H1 (cell line): ENCODE results near the gene MEN1. TPM values are rescaled to one million over a fixed set of nuclear protein-coding genes. Genes with fewer than 3 reads are reported as not detected.

Experiments
- CTCF ChIA-PET: fragments of 300-600 bp; sonication (Branson Sonifier 250); formaldehyde crosslinking; loops from one replicate; lab custom pipeline; 2021; ENCODE audit not compliant: partially characterized antibody; lab: Charles Lee
- POLR2A ChIA-PET: fragments of 300-600 bp; sonication (Branson Sonifier 250); formaldehyde crosslinking; loops from one replicate; lab custom pipeline; 2021; ENCODE audit warnings: inconsistent platforms; ENCODE audit not compliant: partially characterized antibody; lab: Charles Lee
- DNase-seq, 2 experiments: peaks; one replicate each; pipeline versions ENCODE4 v3.0.0 to v3.0.0-alpha.2; 2010 to 2022; ENCODE audit warnings: low spot score in 2 of 2, low read depth in 1 of 2, mixed read lengths in 1 of 2
- FAIRE-seq: peaks from 2 replicates; lab custom pipeline; 2011; peaks lifted over from hg19 to GRCh38; lab: Jason Lieb, UNC
- H2AFZ ChIP-seq: 2 replicates; pipeline ENCODE4 v1.8.1; 2012; ENCODE audit warnings: low read length, inconsistent platforms
- H2AK5ac ChIP-seq: 2 replicates; pipeline ENCODE4 v1.6.1; 2013; ENCODE audit warnings: low read depth, low read length
- H2BK120ac ChIP-seq: replicated peaks from 2 replicates; pipeline ENCODE3; 2013; ENCODE audit warnings: low read depth, low read length, inconsistent platforms
- H2BK12ac ChIP-seq: 2 replicates; pipeline ENCODE4 v1.6.1; 2013; ENCODE audit warnings: low read depth, low read length
- H2BK15ac ChIP-seq: 2 replicates; pipeline ENCODE4 v1.6.1; 2013; ENCODE audit warnings: low read length
- H2BK20ac ChIP-seq: 2 replicates; pipeline ENCODE4 v1.6.1; 2013; ENCODE audit warnings: low read length
- H2BK5ac ChIP-seq: 2 replicates; pipeline ENCODE4 v1.6.1; 2013; ENCODE audit warnings: low read depth, low read length
- H3K14ac ChIP-seq: 2 replicates; pipeline ENCODE4 v1.6.1; 2013; ENCODE audit warnings: inconsistent platforms; ENCODE audit not compliant: insufficient read length
- H3K18ac ChIP-seq: 2 replicates; pipeline ENCODE4 v1.6.1; 2013; ENCODE audit warnings: low read length; ENCODE audit errors: extremely low read depth
- H3K23ac ChIP-seq: 2 replicates; pipeline ENCODE4 v1.6.1; 2013; ENCODE audit warnings: inconsistent platforms; ENCODE audit not compliant: insufficient read length
- H3K23me2 ChIP-seq: 2 replicates; pipeline ENCODE4 v1.6.1; 2013; ENCODE audit warnings: low read depth, low read length
- H3K27ac ChIP-seq: 2 replicates; pipeline ENCODE4 v1.6.1; 2011; ENCODE audit warnings: low read depth, low read length, inconsistent platforms
- H3K27me3 ChIP-seq, 4 experiments: replicated peaks in 1 of 4; 1 replicate in 1 of 4; 2 replicates in 3 of 4; pipeline versions ENCODE4 v1.6.1 to v1.8.1; 2011 to 2013; ENCODE audit warnings: low read length in 3 of 4, mild to moderate bottlenecking in 3 of 4, inconsistent platforms in 2 of 4, mixed read lengths in 2 of 4, moderate library complexity in 1 of 4; ENCODE audit not compliant: control insufficient read depth in 3 of 4, insufficient read depth in 3 of 4; ENCODE audit errors: extremely low read depth in 1 of 4
- H3K36me3 ChIP-seq, 4 experiments: 2 replicates each; pipeline versions ENCODE4 v1.6.1 to v1.8.1; 2011 to 2013; ENCODE audit warnings: mild to moderate bottlenecking in 4 of 4, low read length in 3 of 4, moderate library complexity in 2 of 4, control low read depth in 1 of 4, inconsistent platforms in 1 of 4; ENCODE audit not compliant: insufficient read depth in 4 of 4, control insufficient read depth in 2 of 4
- H3K4ac ChIP-seq: replicated peaks from 2 replicates; pipeline ENCODE3; 2013; ENCODE audit warnings: low read length, low read depth, mixed read lengths, inconsistent platforms; ENCODE audit not compliant: insufficient read length
- H3K4me1 ChIP-seq, 4 experiments: replicated peaks in 1 of 4; 1 replicate in 1 of 4; 2 replicates in 3 of 4; pipeline versions ENCODE4 v1.6.1 to v1.8.1; 2011 to 2013; ENCODE audit warnings: low read length in 3 of 4, inconsistent platforms in 2 of 4, mixed read lengths in 1 of 4; ENCODE audit not compliant: insufficient read depth in 4 of 4, control insufficient read depth in 3 of 4
- H3K4me2 ChIP-seq, 2 experiments: 2 replicates each; pipeline versions ENCODE4 v1.6.1 to v1.8.1; 2011 to 2013; ENCODE audit warnings: low read depth in 2 of 2, low read length in 2 of 2, control low read depth in 1 of 2, inconsistent platforms in 1 of 2, mild to moderate bottlenecking in 1 of 2; ENCODE audit not compliant: insufficient read depth in 1 of 2
- H3K4me3 ChIP-seq, 4 experiments: fragments of 200-600, 300-600 bp in 1 of 4; sonication (generic), shearing (Covaris generic), sonication (Bioruptor Twin) in 1 of 4; 2 replicates each; pipeline versions ENCODE4 v1.5.1 to v1.8.1; 2011 to 2016; ENCODE audit warnings: low read length in 4 of 4, low read depth in 3 of 4, control low read depth in 2 of 4, inconsistent platforms in 2 of 4, mild to moderate bottlenecking in 2 of 4, mixed read lengths in 1 of 4, moderate library complexity in 1 of 4; ENCODE audit not compliant: insufficient read depth in 2 of 4; ENCODE audit errors: extremely low read depth in 1 of 4
- H3K56ac ChIP-seq: replicated peaks from 2 replicates; pipeline ENCODE3; 2013; ENCODE audit warnings: low read depth, mild to moderate bottlenecking, mixed read lengths, low read length, inconsistent platforms; ENCODE audit not compliant: insufficient read length
- H3K79me1 ChIP-seq: 2 replicates; pipeline ENCODE4 v1.6.1; 2013; ENCODE audit warnings: low read depth, low read length, control low read depth
- H3K79me2 ChIP-seq, 2 experiments: 2 replicates each; pipeline versions ENCODE4 v1.6.1 to v1.8.1; 2012 to 2013; ENCODE audit warnings: low read length in 2 of 2, mild to moderate bottlenecking in 2 of 2, inconsistent platforms in 1 of 2; ENCODE audit not compliant: insufficient read depth in 2 of 2, control insufficient read depth in 1 of 2
- H3K9ac ChIP-seq, 4 experiments: replicated peaks in 1 of 4; 1 replicate in 1 of 4; 2 replicates in 3 of 4; pipeline versions ENCODE4 v1.6.1 to v1.8.1; 2011 to 2013; ENCODE audit warnings: low read depth in 3 of 4, low read length in 3 of 4, control low read depth in 2 of 4, mild to moderate bottlenecking in 2 of 4, moderate library complexity in 2 of 4, inconsistent platforms in 1 of 4; ENCODE audit errors: extremely low read depth in 1 of 4
- H3K9me3 ChIP-seq, 2 experiments: 2 replicates each; pipeline versions ENCODE4 v1.6.1 to v1.8.1; 2012 to 2013; ENCODE audit warnings: mild to moderate bottlenecking in 2 of 2, moderate library complexity in 2 of 2, control low read depth in 1 of 2, inconsistent platforms in 1 of 2, low read depth in 1 of 2, low read length in 1 of 2, mixed read lengths in 1 of 2; ENCODE audit not compliant: insufficient read depth in 2 of 2
- H4K20me1 ChIP-seq, 2 experiments: replicated peaks in 1 of 2; 2 replicates each; pipeline versions ENCODE3 to v1.8.1; 2011 to 2013; ENCODE audit warnings: inconsistent platforms in 2 of 2, low read length in 2 of 2, mild to moderate bottlenecking in 1 of 2; ENCODE audit not compliant: insufficient read depth in 2 of 2, control insufficient read depth in 1 of 2
- H4K5ac ChIP-seq: 2 replicates; pipeline ENCODE4 v1.6.1; 2013; ENCODE audit warnings: low read length, low read depth, mixed read lengths, inconsistent platforms; ENCODE audit not compliant: insufficient read length
- H4K8ac ChIP-seq: 2 replicates; pipeline ENCODE4 v1.8.0; 2013; ENCODE audit warnings: mild to moderate bottlenecking, moderate library complexity, low read length, inconsistent platforms; ENCODE audit not compliant: insufficient read depth; ENCODE audit errors: extremely low read depth
- H4K91ac ChIP-seq: replicated peaks from 2 replicates; pipeline ENCODE3; 2013; ENCODE audit warnings: low read length, mixed read lengths, inconsistent platforms; ENCODE audit not compliant: insufficient read length
- CBX5 ChIP-seq: fragments of 300-800, 300-1000 bp; sonication (generic); IDR thresholded peaks from 2 replicates; pipeline ENCODE4 v1.7.1; 2016; ENCODE audit warnings: antibody characterized with exemption, low read length, low read depth
- CHD2 ChIP-seq: IDR thresholded peaks from 2 replicates; pipeline ENCODE4 v1.6.1; 2012; ENCODE audit warnings: low read length, improper control_type of control experiment
- EZH2 ChIP-seq: fragments of 200-600 bp; sonication (generic); IDR thresholded peaks from 2 replicates; pipeline ENCODE4 v1.7.1; 2012; ENCODE audit warnings: low read depth, mild to moderate bottlenecking, moderate library complexity, low read length, inconsistent platforms; ENCODE audit not compliant: severe bottlenecking
- HDAC2 ChIP-seq, 2 experiments: fragments of 300-600 bp in 1 of 2; sonication (generic) in 1 of 2; IDR thresholded peaks; 2 replicates each; pipeline ENCODE4 v1.6.1; 2011 to 2012; ENCODE audit warnings: low read depth in 2 of 2, low read length in 2 of 2, mild to moderate bottlenecking in 2 of 2, moderate library complexity in 2 of 2, borderline replicate concordance in 1 of 2, inconsistent platforms in 1 of 2
- JUND ChIP-seq: IDR thresholded peaks from 2 replicates; pipeline ENCODE4 v1.6.1; 2011; ENCODE audit warnings: mild to moderate bottlenecking, improper control_type of control experiment, low read length
- MAFK ChIP-seq: IDR thresholded peaks from 2 replicates; pipeline ENCODE4 v1.6.1; 2012; ENCODE audit warnings: low read depth, mild to moderate bottlenecking, improper control_type of control experiment, low read length
- NRF1 ChIP-seq: IDR thresholded peaks from 2 replicates; pipeline ENCODE4 v1.6.1; 2011; ENCODE audit warnings: mild to moderate bottlenecking, low read depth, low read length, improper control_type of control experiment
- PHF8 ChIP-seq: fragments of 200-600 bp; sonication (generic); conservative IDR thresholded peaks from 2 replicates; pipeline ENCODE4 v1.7.1; 2012; ENCODE audit warnings: low read depth, mild to moderate bottlenecking, inconsistent platforms, low read length, moderate library complexity
- POLR2A ChIP-seq, 2 experiments: IDR thresholded peaks; 1 replicate in 1 of 2; 2 replicates in 1 of 2; pipeline ENCODE4 v1.6.1; 2011; ENCODE audit warnings: low read depth in 2 of 2, low read length in 2 of 2, mild to moderate bottlenecking in 2 of 2; ENCODE audit errors: control extremely low read depth in 1 of 2
- RFX5 ChIP-seq: IDR thresholded peaks from 2 replicates; pipeline ENCODE4 v1.6.1; 2011; ENCODE audit warnings: low read depth, low read length, improper control_type of control experiment, borderline replicate concordance
- SP1 ChIP-seq: IDR thresholded peaks from 2 replicates; pipeline ENCODE4 v1.6.1; 2011; ENCODE audit warnings: low read depth, low read length
- WGBS, 2 experiments: shearing (Covaris generic) in 1 of 2; methylation state at CpG; one replicate each; pipeline versions ENCODE4 v1.1.6 to v1.1.7; 2013 to 2015; ENCODE audit warnings: low lambda C conversion rate in 2 of 2, mixed read lengths in 2 of 2, inconsistent platforms in 1 of 2, low coverage in 1 of 2, missing lambda C conversion rate in 1 of 2; ENCODE audit not compliant: insufficient replicate concordance in 2 of 2, insufficient coverage in 1 of 2, insufficient read length in 1 of 2; ENCODE audit errors: extremely low coverage in 1 of 2, missing lambda C conversion rate in 1 of 2; 5-methylcytosine and 5-hydroxymethylcytosine counted together
- polyA plus RNA-seq, 7 experiments: library from polyadenylated mRNA; depleted of rRNA in 3 of 7; stranded (reverse) in 5 of 7; unstranded in 2 of 7; fragments of >200 nt in 5 of 7; fragments of 200-250 nt in 2 of 7; gene quantifications; 1 replicate in 5 of 7; 2 replicates in 1 of 7; 4 replicates in 1 of 7; pipeline versions ENCODE4 v1.2.1 to v1.2.3, GENCODE V29; 2011 to 2013; ENCODE audit warnings: missing spikeins in 2 of 7, mixed read lengths in 2 of 7
- total RNA-seq: library from RNA; stranded (reverse); fragmentation: NEBNext Ultra II Directional; extraction: Animal tissue kit (Norgen Biotek cat#: 25700); gene quantifications from 2 replicates; pipeline ENCODE4 v1.2.1, GENCODE V29; 2021
- TF ChIP-seq, protein P1 (sequence below): IDR thresholded peaks from 2 replicates; pipeline ENCODE4 v1.6.1; 2012; ENCODE audit warnings: inconsistent platforms

MEN1 gene
- total and polyA plus RNA-seq, 2 of the 8 experiments (the other 6 are each of a cell fraction or from before 2014, with no cell fraction given), result 47.2 to 56.3 TPM

DNA sequence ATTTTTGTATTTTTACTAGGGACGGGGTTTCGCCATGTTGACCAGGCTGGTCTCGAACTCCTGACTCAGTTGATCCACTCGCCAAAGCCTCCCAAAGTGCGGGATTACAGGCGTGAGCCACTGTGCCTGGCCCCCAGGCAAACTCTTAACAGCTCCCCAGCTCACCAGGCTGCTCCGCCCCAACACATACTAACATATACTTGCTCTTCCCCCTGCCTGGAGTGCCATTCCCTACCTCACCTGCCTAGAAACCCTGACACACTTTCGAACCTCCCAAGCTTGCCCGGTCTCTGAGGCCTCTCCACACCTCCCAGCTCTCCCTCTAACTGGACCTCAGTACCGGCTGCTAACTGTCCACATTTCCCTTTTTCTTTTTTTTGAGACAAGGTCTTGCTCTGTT is 15.8 kb downstream of the MEN1 start:
- no peak for TF ChIP-seq HDAC2 (IDR thresholded peaks at IDR 0.05; ENCODE audit: borderline replicate concordance in 1 of 2, low read depth in 2 of 2, low read length in 2 of 2)
- TF ChIP-seq PHF8, result no peak
- TF ChIP-seq JUND, result no peak
- no peak for TF ChIP-seq CHD2
- TF ChIP-seq RFX5, result no peak
- TF ChIP-seq POLR2A (IDR thresholded peaks at IDR 0.05; ENCODE audit: control extremely low read depth in 1 of 2, low read depth in 2 of 2, low read length in 2 of 2), result no peak
- TF ChIP-seq MAFK, result no peak
- TF ChIP-seq SP1, result no peak
- TF ChIP-seq NRF1, result no peak
- TF ChIP-seq EZH2, result no peak
- TF ChIP-seq, protein P1, sequence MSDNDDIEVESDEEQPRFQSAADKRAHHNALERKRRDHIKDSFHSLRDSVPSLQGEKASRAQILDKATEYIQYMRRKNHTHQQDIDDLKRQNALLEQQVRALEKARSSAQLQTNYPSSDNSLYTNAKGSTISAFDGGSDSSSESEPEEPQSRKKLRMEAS, result no peak
- TF ChIP-seq CBX5, result no peak
- Histone ChIP-seq H3K4ac (no peak overlapping the region), H3K79me1 (no peaks in the 10 kb centered on the region; the same call in 1 of the 2 replicates), H3K9ac (no peak overlapping the region), H3K4me2 (no peak overlapping the region), H3K4me1 (no peaks in the 10 kb centered on the region), H3K14ac (no peak overlapping the region), H3K36me3 (peaks cover 0 to 2% (median 0%) of the 10 kb centered on the region in 4 experiments; a peak in 1 of 8 replicates), H3K79me2 (no peaks in the 10 kb centered on the region), H4K91ac (no peak overlapping the region), H3K4me3 (no peak overlapping the region), H4K5ac (no peak overlapping the region), H3K27ac (no peak overlapping the region), H3K18ac (no peak overlapping the region), H3K9me3 (no peaks in the 10 kb centered on the region), H2BK12ac (no peak overlapping the region), H2AFZ (no peak overlapping the region), H2BK15ac (no peak overlapping the region), H4K8ac (no peak overlapping the region), H3K23me2 (no peaks in the 10 kb centered on the region), H2BK5ac (no peak overlapping the region), H3K27me3 (no peaks in the 10 kb centered on the region), H2BK120ac (no peak overlapping the region), H2AK5ac (no peak overlapping the region), H2BK20ac (no peak overlapping the region), H3K23ac (no peak overlapping the region), H3K56ac (no peak overlapping the region), H4K20me1 (peaks cover 0 to 2% of the 10 kb centered on the region in 2 experiments)
- ChIA-PET CTCF (interaction anchor here (0.8 to 2.7 kb wide), 6 partner anchors 9 to 316 kb away, joined by 3 to 9 read pairs (median 4); no protein-coding TSS in a partner anchor), POLR2A (interaction anchor here (0.6 to 1.9 kb wide), 5 partner anchors 8 to 124 kb away, joined by 4 to 5 read pairs (median 4); no protein-coding TSS in a partner anchor)
- FAIRE-seq (no peak), DNase-seq (no peak)
- whole genome bisulfite sequencing, 2 experiments, result 94% methylated on average over 10 of the region's 10 CpGs; no CpG with 5 or more reads in 1 of the 2 experiments
